ENCODE data around the gene B3GALNT1. TPM values are rescaled to one million over a fixed set of nuclear protein-coding genes. Genes with fewer than 3 reads are reported as not detected.
A peak's percentile ranks its signal among the peaks of the same experiment; 100 is the strongest.

Gene B3GALNT1
- polyA plus RNA-seq, 1 donor: 19.1 TPM

DNA sequence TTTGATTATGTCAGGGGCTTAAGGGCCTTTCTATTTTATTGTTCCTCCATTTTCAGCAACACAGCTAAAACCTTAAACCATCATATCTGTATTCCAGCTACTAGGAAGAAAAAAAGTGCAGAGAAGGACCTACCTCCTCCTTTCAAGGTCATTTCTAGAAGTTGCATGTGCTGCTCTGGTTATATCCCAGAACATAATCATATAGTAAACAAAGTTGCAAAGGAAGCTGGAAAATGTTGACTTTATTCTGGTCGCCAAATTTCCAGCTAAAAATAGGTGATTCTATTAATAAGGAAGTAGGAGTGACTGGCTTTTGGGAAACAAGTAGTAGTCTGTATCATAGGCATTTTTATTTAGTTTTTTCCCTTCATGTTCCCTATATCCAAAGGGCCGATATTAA lies 21.3 kb upstream of the B3GALNT1 start:
- no peaks in the 10 kb centered on the region for H3K4me1 ChIP-seq (ENCODE audit: control insufficient read depth, insufficient read depth, low read length)
- H3K4me3 ChIP-seq (ENCODE audit: low read length): no peak overlapping the region
- H3K9me3 ChIP-seq (ENCODE audit: control insufficient read depth, low read depth, low read length): peaks cover 3% of the 10 kb centered on the region
- WGBS (ENCODE audit: insufficient coverage, low lambda C conversion rate): 86% methylated on average over 1 of the region's 2 CpGs
- no peaks in the 10 kb centered on the region for H3K27me3 ChIP-seq (ENCODE audit: control insufficient read depth, insufficient read depth, low read length)
- no peak for DNase-seq
- no peaks in the 10 kb centered on the region for H3K36me3 ChIP-seq (ENCODE audit: control insufficient read depth, insufficient read depth, low read length)
- H3K27ac ChIP-seq (ENCODE audit: low read length): no peak overlapping the region

DNA sequence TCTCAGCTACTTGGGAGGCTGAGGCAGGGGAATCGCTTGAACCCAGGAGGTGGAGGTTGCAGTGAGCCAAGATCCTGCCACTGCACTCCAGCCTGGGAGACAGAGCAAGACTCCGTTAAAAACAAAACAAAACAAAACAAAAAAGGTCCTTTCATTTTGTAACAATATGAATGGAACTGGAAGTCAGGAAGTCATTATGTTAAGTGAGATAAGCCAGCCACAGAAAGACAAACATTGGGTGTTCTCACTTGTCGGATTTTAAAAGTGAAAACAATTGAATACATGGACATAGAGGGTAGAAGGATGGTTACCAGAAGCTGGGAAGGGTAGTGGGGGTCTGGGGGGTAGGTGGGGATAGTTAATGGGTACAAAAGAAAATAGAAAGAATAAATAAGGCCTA lies 12.5 kb upstream of the B3GALNT1 start:
- Histone ChIP-seq H3K27me3 (ENCODE audit: control insufficient read depth, insufficient read depth, low read length) (no peaks in the 10 kb centered on the region), H3K36me3 (ENCODE audit: control insufficient read depth, insufficient read depth, low read length) (no peaks in the 10 kb centered on the region), H3K27ac (ENCODE audit: low read length) (no peak overlapping the region), H3K4me3 (ENCODE audit: low read length) (no peak overlapping the region), H3K4me1 (ENCODE audit: control insufficient read depth, insufficient read depth, low read length) (no peaks in the 10 kb centered on the region), H3K9me3 (ENCODE audit: control insufficient read depth, low read depth, low read length) (peaks cover 4% of the 10 kb centered on the region)
- WGBS (ENCODE audit: insufficient coverage, low lambda C conversion rate): 70% methylated on average over 1 of the region's 3 CpGs
- DNase-seq: no peak

DNA sequence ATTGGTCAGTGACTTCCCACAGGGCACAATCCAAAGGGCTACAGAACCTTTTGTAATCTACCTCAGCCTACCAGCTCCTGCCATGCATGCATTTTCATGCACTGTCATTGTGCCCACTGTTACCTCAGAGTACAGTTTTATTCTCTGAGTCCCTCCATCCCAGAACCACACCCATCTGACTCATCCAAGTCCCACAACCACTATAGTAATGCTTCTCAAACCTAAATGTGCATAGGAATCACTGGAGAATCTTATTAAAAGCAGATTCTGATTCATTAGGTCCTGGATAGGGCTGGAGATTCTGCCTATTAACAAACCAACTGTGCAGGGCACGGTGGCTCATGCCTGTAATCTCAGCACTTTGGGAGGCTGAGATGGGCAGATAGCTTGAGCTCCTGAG lies 3.7 kb upstream of the B3GALNT1 start:
- DNase-seq: no peak
- no peaks in the 10 kb centered on the region for H3K36me3 ChIP-seq (ENCODE audit: control insufficient read depth, insufficient read depth, low read length)
- no peak overlapping the region for H3K4me3 ChIP-seq (ENCODE audit: low read length)
- no peaks in the 10 kb centered on the region for H3K27me3 ChIP-seq (ENCODE audit: control insufficient read depth, insufficient read depth, low read length)
- no CpG with 5 or more reads among the region's 1 CpG for WGBS (ENCODE audit: insufficient coverage, low lambda C conversion rate)
- no peaks in the 10 kb centered on the region for H3K4me1 ChIP-seq (ENCODE audit: control insufficient read depth, insufficient read depth, low read length)
- no peak overlapping the region for H3K27ac ChIP-seq (ENCODE audit: low read length)
- no peaks in the 10 kb centered on the region for H3K9me3 ChIP-seq (ENCODE audit: control insufficient read depth, low read depth, low read length)

DNA sequence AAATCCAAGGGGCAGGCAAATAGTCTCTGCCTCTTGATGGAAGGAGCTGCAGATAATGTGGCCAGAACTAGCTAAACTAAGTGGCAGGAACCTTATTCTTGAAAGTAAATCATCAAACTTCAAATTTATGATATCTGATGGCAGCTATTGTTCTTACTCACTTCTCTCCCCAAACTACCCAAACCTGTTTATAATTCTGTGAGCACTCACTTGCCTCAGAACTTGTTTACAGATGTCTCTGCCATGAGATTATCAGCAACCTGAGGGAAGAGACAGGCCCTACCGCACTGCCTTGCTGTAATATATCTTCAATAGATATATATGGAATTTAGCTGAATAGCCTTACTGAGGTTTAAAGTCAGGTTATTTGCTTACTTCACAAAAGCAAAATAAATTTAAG lies 2.2 kb upstream of the B3GALNT1 start:
- no peaks in the 10 kb centered on the region for H3K27me3 ChIP-seq (ENCODE audit: control insufficient read depth, insufficient read depth, low read length)
- no peaks in the 10 kb centered on the region for H3K9me3 ChIP-seq (ENCODE audit: control insufficient read depth, low read depth, low read length)
- no CpG with 5 or more reads among the region's 1 CpG for WGBS (ENCODE audit: insufficient coverage, low lambda C conversion rate)
- peaks cover 2% of the 10 kb centered on the region for H3K36me3 ChIP-seq (ENCODE audit: control insufficient read depth, insufficient read depth, low read length)
- no peak overlapping the region for H3K4me3 ChIP-seq (ENCODE audit: low read length)
- DNase-seq: no peak
- no peak overlapping the region for H3K27ac ChIP-seq (ENCODE audit: low read length)
- H3K4me1 ChIP-seq (ENCODE audit: control insufficient read depth, insufficient read depth, low read length): no peaks in the 10 kb centered on the region

DNA sequence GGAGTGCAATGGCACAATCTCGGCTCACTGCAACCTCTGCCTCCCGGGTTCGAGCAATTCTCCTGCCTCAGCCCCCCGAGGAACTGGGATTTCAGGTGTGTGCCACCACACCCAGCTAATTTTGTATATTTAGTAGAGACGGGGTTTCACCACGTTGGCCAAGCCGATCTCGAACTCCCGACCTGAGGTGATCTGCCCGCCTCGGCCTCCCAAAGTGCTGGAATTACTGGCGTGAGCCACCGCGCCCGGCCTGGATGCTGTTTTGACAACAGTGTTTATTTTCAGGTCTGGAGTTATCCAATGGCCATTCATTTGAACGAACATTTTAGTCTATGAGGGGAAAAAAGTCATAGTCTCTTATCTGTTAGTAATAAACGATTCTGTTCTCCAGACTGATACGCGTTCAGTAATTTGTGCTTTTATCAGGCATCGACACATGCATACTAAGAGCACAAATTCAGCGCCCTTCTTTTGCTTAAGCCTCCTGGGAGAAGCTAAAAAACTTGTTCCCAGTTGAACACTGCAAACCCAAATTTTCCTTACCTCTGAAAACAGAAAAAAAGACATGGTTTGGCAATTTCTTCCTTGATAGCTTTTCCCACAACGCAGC lies 1.3 kb downstream of the B3GALNT1 start:
- no peak for DNase-seq

DNA sequence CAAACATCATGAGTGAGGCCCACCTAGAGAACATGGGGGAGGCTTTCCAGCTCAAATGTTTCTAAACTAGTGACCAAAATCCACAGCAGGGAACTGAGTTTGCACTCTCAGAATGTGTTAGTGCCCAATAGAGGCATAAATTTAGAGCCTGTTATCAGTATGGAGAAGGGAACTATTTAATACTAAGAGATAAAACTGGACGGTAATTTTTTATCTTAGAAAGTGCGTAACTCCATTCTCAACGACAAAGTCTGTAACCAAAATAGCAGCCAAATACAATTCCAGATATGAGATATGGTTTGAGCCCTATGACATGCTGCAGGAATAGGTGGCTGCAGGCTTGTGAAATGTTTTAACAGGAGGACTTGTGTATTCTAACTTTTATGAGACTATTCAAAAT lies 3.5 kb downstream of the B3GALNT1 start:
- peak in 1 of 2 donors; percentile 5 for DNase-seq
- H3K27me3 ChIP-seq (ENCODE audit: control insufficient read depth, insufficient read depth, low read length): no peaks in the 10 kb centered on the region
- peak overlapping the region; percentile 55 for H3K27ac ChIP-seq (ENCODE audit: low read length)
- no peaks in the 10 kb centered on the region for H3K9me3 ChIP-seq (ENCODE audit: control insufficient read depth, low read depth, low read length)
- H3K4me1 ChIP-seq (ENCODE audit: control insufficient read depth, insufficient read depth, low read length): peaks cover 7% of the 10 kb centered on the region
- H3K36me3 ChIP-seq (ENCODE audit: control insufficient read depth, insufficient read depth, low read length): peaks cover 7% of the 10 kb centered on the region
- no peak overlapping the region for H3K4me3 ChIP-seq (ENCODE audit: low read length)
- 44% methylated on average over 3 of the region's 3 CpGs for WGBS (ENCODE audit: insufficient coverage, low lambda C conversion rate)

More for the DNA sequence above, 1.3 kb downstream of the B3GALNT1 start:
- 78% methylated on average over 4 of the region's 22 CpGs for WGBS (ENCODE audit: insufficient coverage, low lambda C conversion rate)
- peaks cover 7% of the 10 kb centered on the region for H3K4me1 ChIP-seq (ENCODE audit: control insufficient read depth, insufficient read depth, low read length)
- no peaks in the 10 kb centered on the region for H3K27me3 ChIP-seq (ENCODE audit: control insufficient read depth, insufficient read depth, low read length)
- no peaks in the 10 kb centered on the region for H3K9me3 ChIP-seq (ENCODE audit: control insufficient read depth, low read depth, low read length)
- H3K4me3 ChIP-seq (ENCODE audit: low read length): peak overlapping the region; percentile 63
- H3K27ac ChIP-seq (ENCODE audit: low read length): peak overlapping the region; percentile 47
- peaks cover 6% of the 10 kb centered on the region for H3K36me3 ChIP-seq (ENCODE audit: control insufficient read depth, insufficient read depth, low read length)

DNA sequence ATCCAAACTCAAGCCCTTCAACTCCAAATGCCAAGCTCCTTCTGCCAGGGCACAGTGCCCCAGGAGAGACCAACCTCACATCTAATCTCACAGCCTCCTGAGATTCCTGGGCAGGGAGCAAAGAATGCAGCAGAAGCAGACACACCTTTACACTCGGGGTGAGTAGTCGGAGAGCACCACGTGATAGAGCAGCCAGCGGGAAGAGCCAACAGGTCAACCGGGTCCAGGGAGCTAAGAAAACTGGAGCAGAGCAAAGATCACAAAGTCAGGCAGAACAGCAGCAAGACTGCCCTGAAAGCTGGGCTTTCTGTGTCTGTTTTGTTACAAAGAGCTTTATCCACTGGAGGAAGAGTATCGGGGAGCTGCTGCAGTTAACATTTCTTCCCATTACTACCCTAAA lies 4.2 kb downstream of the B3GALNT1 start:
- Histone ChIP-seq H3K27ac (ENCODE audit: low read length) (peak overlapping the region; percentile 59), H3K36me3 (ENCODE audit: control insufficient read depth, insufficient read depth, low read length) (peaks cover 7% of the 10 kb centered on the region), H3K27me3 (ENCODE audit: control insufficient read depth, insufficient read depth, low read length) (no peaks in the 10 kb centered on the region), H3K9me3 (ENCODE audit: control insufficient read depth, low read depth, low read length) (no peaks in the 10 kb centered on the region), H3K4me3 (ENCODE audit: low read length) (no peak overlapping the region), H3K4me1 (ENCODE audit: control insufficient read depth, insufficient read depth, low read length) (peaks cover 7% of the 10 kb centered on the region)
- peak; percentile 87 to 91 for DNase-seq
- no CpG with 5 or more reads among the region's 6 CpGs for WGBS (ENCODE audit: insufficient coverage, low lambda C conversion rate)

- no peak for DNase-seq
- no peak overlapping the region for H3K27ac ChIP-seq (ENCODE audit: low read length)
- H3K36me3 ChIP-seq (ENCODE audit: control insufficient read depth, insufficient read depth, low read length): peaks cover 9% of the 10 kb centered on the region
- H3K27me3 ChIP-seq (ENCODE audit: control insufficient read depth, insufficient read depth, low read length): no peaks in the 10 kb centered on the region
- no peak overlapping the region for H3K4me3 ChIP-seq (ENCODE audit: low read length)
- H3K4me1 ChIP-seq (ENCODE audit: control insufficient read depth, insufficient read depth, low read length): peaks cover 6% of the 10 kb centered on the region
- no CpG with 5 or more reads among the region's 7 CpGs for WGBS (ENCODE audit: insufficient coverage, low lambda C conversion rate)
- H3K9me3 ChIP-seq (ENCODE audit: control insufficient read depth, low read depth, low read length): no peaks in the 10 kb centered on the region
Observed at GRCh38 chr3:161096771-161097367, 8.3 kb downstream of the B3GALNT1 start.

GRCh38 chr3:161093895-161094294 lies 11.3 kb downstream of the B3GALNT1 start:
- Histone ChIP-seq H3K4me1 (ENCODE audit: control insufficient read depth, insufficient read depth, low read length) (no peaks in the 10 kb centered on the region), H3K4me3 (ENCODE audit: low read length) (no peak overlapping the region), H3K27ac (ENCODE audit: low read length) (no peak overlapping the region), H3K27me3 (ENCODE audit: control insufficient read depth, insufficient read depth, low read length) (no peaks in the 10 kb centered on the region), H3K36me3 (ENCODE audit: control insufficient read depth, insufficient read depth, low read length) (peaks cover 5% of the 10 kb centered on the region), H3K9me3 (ENCODE audit: control insufficient read depth, low read depth, low read length) (no peaks in the 10 kb centered on the region)
- DNase-seq: no peak

GRCh38 chr3:161084277-161084676 lies 20.9 kb downstream of the B3GALNT1 start:
- no peaks in the 10 kb centered on the region for H3K9me3 ChIP-seq (ENCODE audit: control insufficient read depth, low read depth, low read length)
- H3K36me3 ChIP-seq (ENCODE audit: control insufficient read depth, insufficient read depth, low read length): peaks cover 6% of the 10 kb centered on the region
- 100% methylated on average over 1 of the region's 2 CpGs for WGBS (ENCODE audit: insufficient coverage, low lambda C conversion rate)
- DNase-seq: no peak
- no peaks in the 10 kb centered on the region for H3K4me1 ChIP-seq (ENCODE audit: control insufficient read depth, insufficient read depth, low read length)
- no peak overlapping the region for H3K27ac ChIP-seq (ENCODE audit: low read length)
- H3K27me3 ChIP-seq (ENCODE audit: control insufficient read depth, insufficient read depth, low read length): no peaks in the 10 kb centered on the region
- H3K4me3 ChIP-seq (ENCODE audit: low read length): no peak overlapping the region

DNA sequence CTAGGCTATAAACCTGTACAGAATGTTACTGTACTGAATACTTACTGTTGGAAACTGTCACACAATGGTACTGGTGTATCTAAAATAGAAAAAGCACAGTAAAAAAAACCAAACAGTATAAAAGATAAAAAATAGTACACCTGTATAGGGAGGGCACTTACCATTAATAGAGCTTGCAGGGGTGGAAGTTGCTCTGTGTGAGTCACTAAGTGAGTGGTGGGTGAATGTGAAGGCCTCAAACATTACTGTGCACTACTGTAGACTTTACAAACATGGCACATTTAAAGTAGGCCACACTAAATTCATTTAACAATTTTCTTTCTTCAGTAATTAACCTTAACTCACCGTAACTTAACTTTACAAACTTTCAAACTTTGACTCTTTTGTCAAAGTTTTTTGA lies 22.0 kb downstream of the B3GALNT1 start:
- no peak overlapping the region for H3K4me3 ChIP-seq (ENCODE audit: low read length)
- H3K27me3 ChIP-seq (ENCODE audit: control insufficient read depth, insufficient read depth, low read length): no peaks in the 10 kb centered on the region
- no peaks in the 10 kb centered on the region for H3K4me1 ChIP-seq (ENCODE audit: control insufficient read depth, insufficient read depth, low read length)
- peaks cover 6% of the 10 kb centered on the region for H3K36me3 ChIP-seq (ENCODE audit: control insufficient read depth, insufficient read depth, low read length)
- H3K27ac ChIP-seq (ENCODE audit: low read length): no peak overlapping the region
- no peak for DNase-seq
- 100% methylated on average over 1 of the region's 1 CpG for WGBS (ENCODE audit: insufficient coverage, low lambda C conversion rate)
- no peaks in the 10 kb centered on the region for H3K9me3 ChIP-seq (ENCODE audit: control insufficient read depth, low read depth, low read length)
